HG02798 (cell line): Measurements from ENCODE around the gene CC2D1B.
"Not testable (repeated sequence)": the region's sequence is repeated elsewhere in the genome, so short reads cannot be mapped to it uniquely, and the experiment has no call there.

Source experiments
- ATAC-seq: cut with Tn5 transposase; IDR thresholded peaks from one replicate; pipeline ENCODE4 v1.9.1; 2021; ENCODE audit warnings: mild to moderate bottlenecking; ENCODE audit not compliant: unreplicated experiment, poor library complexity

Gene CC2D1B, protein sequence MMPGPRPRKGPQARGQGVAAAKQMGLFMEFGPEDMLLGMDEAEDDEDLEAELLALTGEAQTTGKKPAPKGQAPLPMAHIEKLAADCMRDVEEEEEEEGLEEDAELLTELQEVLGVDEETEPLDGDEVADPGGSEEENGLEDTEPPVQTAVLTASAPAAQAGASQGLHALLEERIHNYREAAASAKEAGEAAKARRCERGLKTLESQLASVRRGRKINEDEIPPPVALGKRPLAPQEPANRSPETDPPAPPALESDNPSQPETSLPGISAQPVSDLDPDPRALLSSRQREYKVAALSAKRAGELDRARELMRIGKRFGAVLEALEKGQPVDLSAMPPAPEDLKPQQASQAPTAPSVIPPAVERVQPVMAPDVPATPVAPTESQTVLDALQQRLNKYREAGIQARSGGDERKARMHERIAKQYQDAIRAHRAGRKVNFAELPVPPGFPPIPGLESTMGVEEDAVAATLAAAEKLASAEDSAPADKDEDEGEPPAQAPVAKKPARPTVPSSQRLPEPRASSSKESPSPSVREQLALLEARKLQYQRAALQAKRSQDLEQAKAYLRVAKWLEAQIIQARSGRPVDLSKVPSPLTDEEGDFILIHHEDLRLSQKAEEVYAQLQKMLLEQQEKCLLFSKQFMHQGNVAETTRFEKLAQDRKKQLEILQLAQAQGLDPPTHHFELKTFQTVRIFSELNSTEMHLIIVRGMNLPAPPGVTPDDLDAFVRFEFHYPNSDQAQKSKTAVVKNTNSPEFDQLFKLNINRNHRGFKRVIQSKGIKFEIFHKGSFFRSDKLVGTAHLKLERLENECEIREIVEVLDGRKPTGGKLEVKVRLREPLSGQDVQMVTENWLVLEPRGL

DNA sequence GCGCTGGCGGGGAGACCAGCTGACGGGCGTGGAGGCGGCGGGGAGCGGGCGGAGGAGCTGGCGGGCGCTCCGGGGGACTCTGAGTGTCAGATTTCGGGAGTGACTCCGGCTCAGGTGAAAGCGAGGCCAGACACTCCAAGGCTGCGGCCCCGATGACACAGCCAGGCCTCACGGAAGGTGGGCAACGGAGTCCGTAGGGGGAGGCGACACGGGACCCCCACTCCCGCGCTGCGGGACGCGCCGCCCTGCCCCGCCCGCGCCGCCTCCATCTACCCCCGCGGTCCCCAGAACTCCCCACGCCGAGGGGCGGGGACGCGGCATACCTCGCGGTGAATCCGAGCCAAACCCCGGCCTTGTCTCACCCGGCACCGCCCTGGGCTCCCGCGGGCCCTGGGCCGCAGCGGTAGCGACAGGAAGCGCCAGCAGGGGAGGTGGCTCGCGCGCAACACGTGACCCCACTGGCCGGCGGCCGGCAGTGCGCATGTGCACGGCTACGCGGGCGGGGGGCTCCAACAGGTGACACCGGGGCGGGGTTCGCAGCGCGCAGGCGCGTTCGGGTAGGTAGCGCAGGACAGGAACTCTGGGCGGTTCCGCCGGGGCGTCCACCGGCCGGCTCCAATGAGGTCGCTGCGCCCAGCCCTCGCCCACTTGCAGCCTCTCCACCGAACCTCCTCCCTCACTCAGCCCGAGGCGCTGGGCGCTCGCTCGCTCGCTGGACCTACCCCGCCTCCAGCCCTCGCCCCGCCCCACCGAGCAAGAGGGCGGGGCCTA is at the start of gene CC2D1B:
TSS of gene CC2D1B (minus strand) at position 460 of the 771 bp plus-strand sequence. CDS start 1,585 bp downstream, outside the sequence.
- peak; percentile 91 for ATAC-seq

DNA sequence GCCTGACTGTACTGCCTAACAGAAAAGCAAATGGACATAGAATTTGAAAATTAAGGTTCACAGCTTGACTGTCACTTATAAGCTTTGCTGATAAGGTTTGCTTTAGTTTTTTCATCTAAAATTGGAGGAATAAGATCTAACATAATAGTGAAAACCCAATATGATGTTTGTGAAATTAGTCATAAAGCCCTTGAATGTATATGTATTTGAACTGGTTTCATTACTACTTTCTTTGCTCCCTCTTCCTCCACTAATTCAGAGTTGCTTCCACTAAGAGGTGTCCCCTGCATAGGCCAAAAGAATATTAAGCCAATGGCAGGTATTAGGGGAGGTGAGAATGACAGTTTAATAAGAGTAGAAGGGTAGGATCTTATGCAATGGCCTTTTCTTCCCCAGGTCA is 48.9 kb upstream of the CC2D1B start:
- no peak for ATAC-seq

DNA sequence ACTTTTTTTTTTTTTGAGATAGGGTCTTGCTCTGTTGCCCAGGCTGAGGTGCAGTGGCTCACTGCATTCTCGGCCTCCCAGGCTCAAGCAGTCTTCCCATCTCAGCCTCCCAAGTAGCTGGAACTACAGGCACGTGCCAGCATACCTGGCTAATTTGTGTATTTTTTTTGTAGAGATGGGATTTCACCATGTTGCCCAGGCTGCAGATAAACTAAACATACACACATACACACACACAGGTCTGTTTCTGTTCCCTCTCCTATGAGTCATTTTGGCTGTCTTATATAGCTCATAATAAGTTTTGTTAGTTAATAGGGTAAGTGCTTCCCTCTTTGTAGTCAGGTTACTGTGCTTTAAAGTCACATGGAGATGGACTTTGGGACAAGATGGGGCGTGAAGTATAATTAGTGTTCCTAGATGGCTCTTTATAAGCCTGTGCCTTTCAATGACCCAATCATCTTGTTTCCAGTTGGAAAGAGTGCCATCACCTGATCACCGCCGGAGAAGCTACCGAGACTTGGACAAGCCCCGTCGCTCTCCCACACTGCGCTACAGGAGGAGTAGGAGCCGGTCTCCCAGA is 47.5 kb upstream of the CC2D1B start:
- ATAC-seq, result no peak

DNA sequence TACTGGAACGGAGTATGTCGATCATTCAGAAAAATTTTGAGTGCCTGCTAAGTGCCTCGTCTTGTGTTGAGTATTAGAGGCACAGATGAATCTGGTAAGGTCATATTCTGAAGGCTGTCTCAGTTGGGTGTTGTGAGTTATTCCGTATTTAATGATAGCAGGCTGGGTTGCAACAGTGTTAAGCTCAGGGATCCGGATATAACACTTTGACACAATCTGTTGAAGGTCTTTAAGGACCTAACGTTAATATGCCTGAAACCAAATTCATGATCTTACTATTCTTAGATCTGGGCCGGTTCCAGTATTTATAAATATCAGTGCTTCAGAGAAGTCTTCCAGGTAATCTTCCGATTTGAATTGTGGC is 39.0 kb upstream of the CC2D1B start:
- ATAC-seq, result no peak

DNA sequence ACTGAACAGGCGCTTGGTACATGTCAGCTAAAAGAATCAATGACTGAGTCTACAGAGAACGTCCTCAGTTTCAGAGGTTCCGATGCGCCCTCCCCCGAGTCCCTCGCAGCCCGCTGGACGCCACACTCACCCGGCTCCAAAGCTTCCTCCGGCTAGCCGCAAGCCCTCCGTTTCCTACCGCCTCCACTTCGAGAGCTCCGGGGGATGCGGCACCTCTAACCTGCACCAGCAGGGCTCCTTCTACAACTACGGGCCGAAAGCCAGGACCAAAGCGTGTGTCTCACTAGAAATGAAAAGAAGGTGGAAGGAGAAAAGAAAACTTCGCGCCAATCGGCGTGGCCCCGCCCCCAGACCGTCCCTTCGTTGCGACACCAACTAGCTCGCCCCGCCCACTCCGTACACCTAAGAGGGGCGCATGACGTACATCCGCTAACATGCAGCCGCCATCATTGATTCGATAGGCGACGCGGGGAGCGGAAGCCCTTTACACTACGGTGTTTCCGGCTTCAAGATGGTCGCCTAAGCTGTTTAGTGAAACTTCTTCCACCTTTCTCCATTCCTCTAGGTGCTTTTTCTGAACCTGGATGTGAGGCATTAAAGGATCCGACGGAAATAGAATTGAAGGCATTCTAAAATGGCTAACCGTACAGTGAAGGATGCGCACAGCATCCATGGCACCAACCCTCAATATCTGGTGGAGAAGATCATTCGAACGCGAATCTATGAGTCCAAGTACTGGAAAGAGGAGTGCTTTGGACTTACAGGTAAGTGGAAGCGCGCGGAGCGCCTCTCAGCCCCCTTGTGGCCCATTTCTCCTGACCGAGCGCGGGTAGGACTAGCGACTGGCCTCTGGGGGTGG is 38.3 kb upstream of the CC2D1B start, which contains the start of the genes ORC1 and PRPF38A:
TSS of gene ORC1 (minus strand) at position 308 of the 859 bp plus-strand sequence. CDS start 2,200 bp downstream, outside the sequence.
TSS of gene PRPF38A (plus strand) at position 487 of the 859 bp plus-strand sequence. CDS start at position 635, 148 bp downstream.
- ATAC-seq, result peak; percentile 97

DNA sequence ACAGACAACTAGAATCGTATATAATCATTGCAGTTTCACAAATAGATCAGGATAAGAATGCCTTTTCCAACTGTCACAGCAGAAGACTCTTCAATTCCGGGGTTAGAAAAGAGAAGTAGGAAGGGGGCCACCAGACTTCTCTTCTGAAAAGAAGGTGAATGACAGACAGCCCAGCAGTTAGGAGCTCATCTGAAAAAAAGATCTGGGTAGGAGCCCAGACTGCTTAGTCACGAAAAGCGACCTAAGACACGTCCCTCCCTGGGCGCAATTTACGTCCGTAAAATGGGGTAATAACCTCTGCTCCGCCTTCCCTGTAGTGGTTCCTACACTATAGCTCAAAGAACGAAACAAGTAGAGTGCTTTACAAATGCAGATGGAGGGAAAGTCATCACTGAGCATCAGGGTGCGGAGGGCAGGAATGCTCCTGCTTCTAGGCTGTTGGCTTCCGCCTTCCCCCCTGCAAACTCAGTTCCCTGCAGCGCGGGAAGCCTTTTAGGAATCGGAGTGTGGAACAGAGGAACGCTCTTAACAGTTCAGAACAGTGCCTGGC is 37.6 kb upstream of the CC2D1B start:
- peak; percentile 26 for ATAC-seq

GRCh38 chr1:52402860-52403240 is 36.8 kb upstream of the CC2D1B start:
- ATAC-seq, result no peak

DNA sequence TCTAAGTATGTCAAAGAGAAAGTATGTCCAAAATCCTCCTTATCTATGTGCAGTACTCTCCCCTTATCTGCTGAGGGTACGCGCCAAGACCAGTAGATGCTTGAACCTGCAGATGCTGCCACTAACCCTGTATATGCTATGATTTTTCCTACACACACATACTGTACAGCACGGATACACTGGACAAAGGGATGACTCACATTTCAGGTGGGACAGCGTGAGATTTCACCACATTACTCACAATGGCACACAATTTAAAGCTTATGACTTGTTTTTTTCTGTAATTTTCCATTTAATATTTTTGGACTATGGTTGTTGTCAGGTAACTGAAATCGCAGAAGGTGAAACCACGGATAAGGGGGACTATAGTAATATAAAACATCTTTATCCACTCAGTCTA is 34.1 kb upstream of the CC2D1B start:
- ATAC-seq, result no peak

GRCh38 chr1:52399629-52400028 is 33.6 kb upstream of the CC2D1B start:
- ATAC-seq, result no peak

- ATAC-seq, result no peak
These were observed 27.2 kb upstream of the CC2D1B start for GRCh38 chr1:52393174-52393573.

DNA sequence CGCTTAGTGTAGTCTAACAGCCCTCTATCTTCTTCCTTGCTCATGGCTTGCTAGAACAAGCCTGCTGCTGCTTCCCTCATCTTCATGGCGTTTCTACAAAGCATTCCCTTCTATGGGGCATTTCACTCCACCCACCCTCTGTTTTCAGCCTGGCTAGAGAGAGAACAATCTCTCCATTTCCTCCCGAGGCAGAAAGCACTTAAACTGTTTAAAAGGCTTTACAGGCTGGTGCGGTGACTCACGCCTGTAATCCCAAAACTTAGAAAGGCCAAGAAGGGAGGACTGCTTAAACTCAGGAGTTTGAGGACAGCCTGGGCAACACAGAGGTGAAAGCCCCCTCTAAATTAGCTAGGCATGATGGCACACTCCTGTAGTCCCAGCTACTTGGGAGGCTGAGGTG is 20.5 kb upstream of the CC2D1B start:
- ATAC-seq, result no peak

DNA sequence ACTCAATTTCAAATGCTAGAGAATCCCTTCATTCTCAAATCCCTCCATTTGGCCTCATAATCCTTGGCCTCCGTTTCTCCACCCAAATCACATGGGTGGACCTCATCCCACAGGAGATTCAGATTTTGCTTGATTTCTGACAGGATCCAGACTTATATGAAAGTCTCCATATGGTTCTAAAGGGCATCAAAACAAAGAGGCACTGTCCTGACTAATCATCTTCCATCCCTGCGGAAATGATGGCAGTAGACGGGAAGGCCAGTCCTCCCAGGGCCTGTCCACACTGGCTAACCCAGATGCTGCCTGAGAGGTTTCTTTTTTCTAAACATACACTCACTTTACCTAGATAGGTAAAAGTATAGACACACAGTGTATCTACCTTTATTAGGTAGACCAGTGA is 19.4 kb upstream of the CC2D1B start:
- no peak for ATAC-seq

- not testable (repeated sequence) for ATAC-seq
These were observed 3.8 kb upstream of the CC2D1B start for GRCh38 chr1:52369851-52370250.

DNA sequence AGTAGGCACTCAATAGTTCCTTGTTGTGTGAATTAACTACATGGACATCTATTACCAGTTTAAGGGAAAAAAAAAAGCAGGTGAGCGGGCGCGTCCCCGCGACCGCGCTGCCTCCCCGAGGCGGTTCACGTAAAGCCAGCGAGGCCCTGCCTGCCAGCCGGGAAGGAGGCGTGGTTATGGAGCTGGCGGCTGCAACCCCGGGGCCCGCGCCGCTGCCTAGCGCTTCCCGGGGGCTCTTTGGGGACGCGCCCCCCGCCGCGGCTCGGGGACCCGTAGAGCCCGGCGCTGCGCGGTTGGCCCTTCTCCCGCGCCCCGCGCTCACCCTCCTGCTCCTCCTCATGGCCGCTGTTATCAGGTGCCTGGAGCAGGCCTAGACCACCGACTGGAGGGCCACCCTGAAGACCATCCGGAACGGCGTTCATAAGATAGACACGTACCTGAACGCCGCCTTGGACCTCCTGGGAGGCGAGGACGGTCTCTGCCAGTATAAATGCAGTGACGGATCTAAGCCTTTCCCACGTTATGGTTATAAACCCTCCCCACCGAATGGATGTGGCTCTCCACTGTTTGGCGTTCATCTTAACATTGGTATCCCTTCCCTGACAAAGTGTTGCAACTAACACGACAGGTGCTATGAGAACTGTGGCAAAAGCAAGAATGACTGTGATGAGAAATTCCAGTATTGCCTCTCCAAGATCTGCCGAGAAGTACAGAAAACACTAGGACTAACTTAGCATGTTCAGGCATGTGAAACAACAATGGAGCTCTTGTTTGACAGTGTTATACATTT is 2.6 kb upstream of the CC2D1B start:
- ATAC-seq, result no peak

- ATAC-seq, result no peak
These were observed 1.3 kb upstream of the CC2D1B start for GRCh38 chr1:52367272-52367671.

GRCh38 chr1:52366517-52366827 is 467 bp upstream of the CC2D1B start:
- no peak for ATAC-seq

DNA sequence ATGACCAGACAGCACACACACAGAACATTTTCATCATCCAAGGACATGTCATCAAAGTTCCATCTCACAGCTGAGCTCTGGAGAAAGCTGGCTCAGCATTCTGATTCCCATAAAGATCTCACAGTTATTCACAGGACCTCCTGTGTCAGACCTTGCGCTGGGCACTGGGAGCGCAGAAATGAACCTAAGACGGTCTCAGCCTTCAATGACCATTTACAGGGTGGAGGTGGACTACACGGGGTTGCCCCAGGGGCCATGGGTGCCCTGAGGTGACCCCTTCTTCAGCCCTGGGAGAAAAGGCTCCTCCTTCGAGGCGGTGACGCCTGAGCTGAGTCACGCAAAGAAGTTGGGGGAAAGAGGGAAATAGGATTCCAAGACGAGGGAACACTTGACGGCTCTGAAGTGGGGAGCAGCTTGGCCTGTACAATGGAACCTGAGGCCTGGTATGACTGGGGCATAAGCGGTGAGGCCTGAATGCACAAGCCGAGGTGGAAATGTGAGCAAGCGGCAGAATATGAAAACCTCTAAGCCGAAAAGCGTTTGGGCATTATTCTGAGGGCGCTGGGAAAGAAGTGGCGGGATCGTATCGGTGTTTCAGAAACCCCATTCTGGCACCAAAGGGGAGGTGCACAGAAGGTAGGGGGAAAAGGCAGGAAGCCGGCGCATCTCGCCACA is 797 bp downstream of the CC2D1B start:
- no peak for ATAC-seq
